SHP77 (cell line): ENCODE data around the gene PSAP.

Experiments
- DNase-seq, 2 experiments: peaks; one replicate each; lab custom pipeline; 2025; lab: John Stamatoyannopoulos, UW

PSAP gene

GRCh38 chr10:71766717-71767419, 84.2 kb downstream of the PSAP start:
- no peak for DNase-seq
